ENCODE data around the gene SEC14L2.
A peak's percentile ranks its signal among the peaks of the same experiment; 100 is the strongest.

SEC14L2 gene

DNA sequence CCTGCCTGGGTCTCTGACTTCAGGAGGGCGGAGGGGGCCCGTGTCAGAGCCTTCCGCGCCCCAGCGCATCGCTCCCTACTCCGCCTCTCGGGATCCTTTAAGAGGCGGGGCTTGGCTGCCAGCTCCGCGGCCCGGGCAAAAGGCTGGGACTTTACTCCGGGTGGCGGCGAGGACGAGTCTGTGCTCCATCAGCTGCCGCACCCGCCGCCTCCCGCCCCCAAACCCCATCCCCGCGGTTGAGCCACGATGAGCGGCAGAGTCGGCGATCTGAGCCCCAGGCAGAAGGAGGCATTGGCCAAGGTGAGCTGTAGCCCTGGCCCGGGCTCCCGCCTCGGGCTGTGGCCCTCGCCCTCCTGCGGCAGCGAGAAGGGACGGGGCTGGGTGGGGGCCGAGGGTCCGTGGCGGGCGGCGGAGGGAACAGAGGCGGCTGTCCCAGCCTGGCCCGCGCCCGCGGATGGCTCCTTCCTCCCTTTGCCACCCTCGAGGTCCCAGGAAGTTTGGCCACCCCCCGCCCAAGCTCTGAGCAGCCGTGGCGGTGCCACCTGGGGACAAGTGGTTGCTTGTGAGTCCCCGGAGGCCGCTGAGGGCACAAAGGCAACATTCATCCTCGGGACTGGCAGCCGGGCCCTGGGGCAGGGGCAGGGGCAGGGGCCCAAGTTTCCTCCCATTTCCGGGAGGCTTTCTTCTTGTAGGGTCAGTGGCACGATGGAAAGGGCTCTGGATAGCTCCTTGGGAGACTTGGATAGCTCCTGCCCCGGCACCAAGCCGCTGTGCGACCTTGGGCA, at the start of gene SEC14L2:
Gene SEC14L2 (plus strand): TSS at position 148 of the 785 bp plus-strand sequence. CDS start 99 bp downstream, at position 247.
- DNase-seq (ENCODE audit: low read depth in 2 of 2), result peak in 1 of 2 donors; percentile 37

- no peak for DNase-seq (ENCODE audit: low read depth in 2 of 2)
Observed at GRCh38 chr22:30347255-30347892, 49.4 kb upstream of the SEC14L2 start.

DNA sequence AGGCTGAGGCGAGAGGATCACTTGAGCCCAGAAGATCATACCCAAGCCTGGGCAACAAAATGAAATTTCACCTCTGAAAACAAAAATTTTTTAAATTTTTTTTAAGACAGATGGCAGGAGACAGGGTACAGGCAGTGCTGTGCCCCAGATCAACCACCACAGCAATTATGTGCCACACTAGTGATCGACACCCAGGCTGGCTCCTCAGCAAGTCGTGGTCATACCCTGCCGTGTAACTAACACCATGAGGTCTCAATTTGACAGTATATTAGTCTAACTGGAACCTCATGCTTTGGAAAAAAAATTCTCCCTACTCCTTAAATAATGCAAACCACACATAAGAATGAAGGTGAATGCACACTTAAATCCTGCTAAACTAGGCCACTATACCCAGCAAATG, 48.4 kb upstream of the SEC14L2 start:
- DNase-seq (ENCODE audit: low read depth in 2 of 2), result no peak

DNA sequence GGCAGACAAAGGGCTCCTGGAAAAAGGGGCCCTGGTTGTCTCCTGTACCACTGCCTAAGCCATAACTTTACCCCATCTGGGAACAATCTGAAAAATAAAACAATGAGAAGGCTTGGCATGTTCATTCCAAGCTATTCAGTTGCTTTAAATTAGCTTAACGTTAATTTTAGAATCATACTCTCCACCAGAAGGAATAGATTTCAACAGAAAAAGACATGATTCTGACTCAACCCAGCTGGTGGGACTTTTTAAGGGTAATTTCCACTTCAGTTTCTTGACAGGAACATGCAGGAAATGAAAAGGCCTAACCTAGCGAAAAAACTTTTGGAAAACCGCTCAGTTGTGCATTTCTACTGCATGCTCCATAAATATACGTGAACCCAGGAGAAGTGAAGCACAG, 48.0 kb upstream of the SEC14L2 start:
- no peak for DNase-seq (ENCODE audit: low read depth in 2 of 2)

- DNase-seq (ENCODE audit: low read depth in 2 of 2), result no peak
Observed at GRCh38 chr22:30351226-30351625, 45.6 kb upstream of the SEC14L2 start.

DNA sequence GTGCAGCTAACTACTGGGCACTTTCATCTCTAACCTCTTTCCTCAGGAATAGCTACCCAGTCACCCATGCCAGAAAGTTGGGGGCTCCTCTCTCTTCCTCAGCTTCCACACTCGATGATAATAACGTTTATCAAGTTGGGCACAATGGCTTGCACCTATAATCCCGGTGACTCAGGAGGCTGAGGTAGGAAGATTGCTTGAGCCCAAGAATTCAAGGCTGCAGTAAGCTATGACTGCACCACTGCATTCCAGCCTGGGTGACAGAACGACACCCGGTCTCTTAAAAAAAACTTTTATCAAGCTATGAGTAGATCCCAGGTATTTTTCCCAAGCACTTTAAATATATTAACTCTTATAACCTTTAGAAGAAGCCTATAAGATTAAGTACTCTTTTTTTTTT, 42.2 kb upstream of the SEC14L2 start:
- DNase-seq (ENCODE audit: low read depth in 2 of 2), result no peak

GRCh38 chr22:30356449-30357235, 40.2 kb upstream of the SEC14L2 start, which contains the start of the genes CCDC157 and SF3A1:
Gene CCDC157, plus strand, starts transcription at chr22:30357007. Its CDS starts 8,994 bp downstream, at chr22:30366001.
Gene SF3A1, minus strand, starts transcription at chr22:30356894. Its CDS starts 102 bp downstream, at chr22:30356792.
- DNase-seq (ENCODE audit: low read depth in 2 of 2), result peak; percentile 57 to 74

GRCh38 chr22:30357236-30357570, 39.6 kb upstream of the SEC14L2 start:
- no peak for DNase-seq (ENCODE audit: low read depth in 2 of 2)

- DNase-seq (ENCODE audit: low read depth in 2 of 2), result no peak
Observed at GRCh38 chr22:30357650-30358215, 39.1 kb upstream of the SEC14L2 start.

DNA sequence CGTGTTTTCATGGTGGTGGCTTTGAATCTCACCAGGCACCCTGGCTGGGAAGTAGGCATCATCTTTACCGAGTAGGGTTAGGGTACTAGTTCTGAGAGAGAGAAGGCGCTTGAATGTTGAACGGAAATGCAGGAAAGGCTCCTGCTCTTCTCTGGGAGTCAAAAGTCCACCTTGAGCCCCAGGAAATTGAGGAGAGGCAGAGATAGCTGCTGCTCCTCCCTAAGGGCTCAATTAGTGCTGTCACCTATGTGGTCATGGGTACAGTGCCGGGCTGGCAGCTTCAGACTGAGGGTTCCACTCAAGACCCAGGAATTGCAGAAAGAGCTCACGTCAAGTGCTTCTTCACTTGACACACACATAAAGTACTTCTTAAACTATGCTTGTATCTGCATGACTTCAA, 38.3 kb upstream of the SEC14L2 start:
- DNase-seq (ENCODE audit: low read depth in 2 of 2), result no peak

DNA sequence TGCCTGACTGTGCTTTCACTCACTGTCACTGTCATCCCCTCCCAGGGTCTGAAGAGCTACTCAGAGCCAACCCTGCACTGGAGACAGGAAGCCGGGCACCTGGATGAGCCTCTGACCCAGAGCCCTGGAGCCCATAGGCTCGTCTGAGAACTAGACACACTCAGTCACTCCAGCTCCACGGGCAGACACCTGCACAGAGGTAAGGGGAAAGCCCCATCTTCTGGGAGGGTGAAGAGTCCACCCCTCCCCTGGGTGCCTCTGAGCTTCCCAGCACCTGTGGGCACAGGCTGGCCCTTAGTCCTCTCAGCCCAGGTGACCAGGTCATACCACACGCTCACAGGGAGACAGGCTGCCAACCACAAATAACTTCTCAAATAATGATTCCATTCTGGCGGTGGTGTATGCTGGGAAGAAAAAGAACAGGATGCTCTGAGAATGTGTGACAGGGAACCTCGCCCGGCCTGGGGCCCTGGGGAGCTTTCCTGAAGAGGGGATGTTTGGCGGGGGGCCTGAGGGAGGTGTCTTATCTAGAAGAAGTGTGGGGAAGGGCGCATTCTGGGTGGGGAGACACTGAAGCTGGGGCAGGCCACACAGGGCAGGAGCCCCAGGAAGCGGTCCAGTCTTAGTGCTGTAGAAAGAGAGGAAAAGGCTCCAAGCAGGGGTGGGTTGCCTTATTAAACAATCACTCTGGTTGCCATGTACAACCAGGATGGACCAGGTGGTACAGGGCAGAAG, 34.7 kb upstream of the SEC14L2 start:
- no peak for DNase-seq (ENCODE audit: low read depth in 2 of 2)

DNA sequence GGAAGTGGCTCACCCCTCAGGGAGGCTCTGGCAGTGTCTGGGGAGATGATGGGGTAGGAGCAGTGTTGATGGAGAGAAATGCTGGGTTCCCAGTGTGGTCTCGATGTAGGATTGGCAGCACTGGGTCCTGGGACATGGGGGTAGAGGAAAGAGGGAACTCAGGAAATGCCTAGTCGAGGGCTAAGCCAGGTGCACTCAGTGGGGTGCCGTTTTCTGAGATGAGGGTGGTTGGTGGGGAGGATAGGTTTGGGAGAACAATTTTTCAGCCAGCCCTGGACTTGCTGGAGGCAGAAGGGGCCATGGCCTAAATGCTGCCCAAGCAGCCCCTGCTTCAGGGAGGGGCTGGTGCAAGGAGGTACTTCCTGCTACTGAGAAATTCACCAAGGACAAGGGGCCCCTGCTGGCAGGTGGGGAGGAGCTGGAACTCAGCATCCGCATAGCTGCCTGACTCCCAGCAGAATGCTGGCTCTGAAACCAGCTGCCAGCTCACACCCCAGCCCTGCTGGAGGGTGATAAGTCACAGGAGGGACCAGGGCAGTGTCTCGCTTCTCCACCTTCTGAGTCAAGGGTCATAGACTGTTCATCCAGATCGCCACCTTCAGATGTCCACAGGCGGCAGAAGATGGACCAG, 34.1 kb upstream of the SEC14L2 start:
- no peak for DNase-seq (ENCODE audit: low read depth in 2 of 2)

- no peak for DNase-seq (ENCODE audit: low read depth in 2 of 2)
Observed at GRCh38 chr22:30365891-30366290, 30.9 kb upstream of the SEC14L2 start.

DNA sequence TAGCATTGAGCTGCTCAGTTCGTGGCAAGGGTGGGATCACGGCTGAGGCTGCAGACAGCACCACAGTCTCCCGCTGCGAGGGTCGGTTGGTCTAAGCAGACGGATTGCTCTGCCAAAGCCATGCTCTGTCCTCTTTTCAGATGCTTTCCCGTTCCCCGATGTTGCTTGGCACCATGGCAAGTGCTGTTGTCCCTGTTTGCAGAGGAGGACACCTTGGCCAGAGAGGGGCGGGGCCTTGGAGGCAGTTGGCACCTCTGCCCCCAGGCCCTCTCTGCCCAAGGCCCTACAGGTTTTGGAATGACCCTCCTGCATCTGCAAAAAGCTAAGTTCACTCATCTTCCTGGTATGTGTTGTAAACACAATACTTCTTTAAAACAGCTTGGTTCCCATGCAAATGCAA, 28.4 kb upstream of the SEC14L2 start:
- DNase-seq (ENCODE audit: low read depth in 2 of 2), result no peak

- no peak for DNase-seq (ENCODE audit: low read depth in 2 of 2)
Observed at GRCh38 chr22:30370641-30371230, 26.1 kb upstream of the SEC14L2 start.

DNA sequence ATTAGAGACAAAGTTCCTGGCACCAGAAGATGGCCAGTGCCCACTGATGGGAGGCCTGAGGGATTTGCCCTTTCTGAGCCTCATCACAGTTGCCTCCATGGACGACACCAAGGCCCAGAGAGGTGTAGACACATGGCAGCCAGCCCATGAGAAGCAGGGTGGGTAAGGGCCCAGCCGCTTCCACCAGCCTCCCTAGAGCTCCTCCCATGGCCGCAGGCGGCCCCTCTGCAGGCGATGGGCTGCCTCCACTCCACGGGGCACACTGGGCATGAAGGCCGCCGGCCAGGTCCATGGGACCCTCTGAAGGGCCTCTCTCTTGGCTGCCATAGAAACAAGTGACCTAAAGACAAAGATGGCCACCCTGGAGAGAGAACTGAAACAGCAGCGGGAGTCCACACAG, 25.5 kb upstream of the SEC14L2 start:
- no peak for DNase-seq (ENCODE audit: low read depth in 2 of 2)

DNA sequence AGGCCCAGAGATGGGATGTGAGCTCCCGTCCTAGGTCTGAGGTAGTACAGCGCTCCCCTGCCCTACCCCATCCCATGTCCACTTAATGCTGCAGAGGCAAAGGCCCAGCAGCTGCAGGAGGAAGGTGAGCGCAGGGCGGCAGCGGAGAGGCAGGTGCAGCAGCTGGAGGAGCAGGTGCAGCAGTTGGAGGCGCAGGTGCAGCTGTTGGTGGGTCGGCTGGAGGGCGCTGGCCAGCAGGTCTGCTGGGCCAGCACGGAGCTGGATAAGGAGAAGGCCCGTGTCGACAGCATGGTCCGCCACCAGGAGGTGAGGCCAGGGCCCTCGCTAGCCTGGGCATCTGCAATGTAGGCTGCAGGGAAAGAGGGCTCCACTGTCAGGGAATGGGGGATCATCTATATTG, 24.8 kb upstream of the SEC14L2 start:
- DNase-seq (ENCODE audit: low read depth in 2 of 2), result no peak

DNA sequence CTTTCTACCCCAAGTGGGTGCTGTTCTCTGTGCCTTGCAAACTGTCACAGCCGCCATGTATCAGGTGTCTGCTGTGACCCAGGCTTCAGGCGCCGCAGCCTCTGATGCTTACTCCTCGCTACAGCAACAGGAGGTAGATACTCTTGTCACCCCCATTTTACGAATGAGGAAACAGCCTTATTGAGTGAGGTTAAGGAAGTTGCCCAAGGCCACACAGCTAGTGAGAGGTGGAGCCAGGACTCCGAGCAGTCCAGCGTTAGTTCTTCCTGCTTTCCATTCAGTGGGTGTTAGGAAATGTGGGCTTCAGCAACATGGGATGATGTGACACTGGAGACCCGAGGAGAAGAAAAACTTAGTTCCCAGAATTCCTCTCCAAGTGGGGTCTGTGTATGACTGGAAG, 23.9 kb upstream of the SEC14L2 start:
- DNase-seq (ENCODE audit: low read depth in 2 of 2), result no peak

GRCh38 chr22:30373331-30374325, 23.2 kb upstream of the SEC14L2 start:
- DNase-seq (ENCODE audit: low read depth in 2 of 2), result no peak

Data from stimulated activated CD4-positive, alpha-beta T cell treated with anti-CD3 and anti-CD28 coated beads, Interleukin-1b, Interleukin-23, amount 100 ng/mL, for 1 hour (primary cell).